NB4 (cell line): ENCODE data around the gene ZNF225.

Experiments
- CTCF ChIP-seq: IDR thresholded peaks from one replicate; pipeline ENCODE4 v1.5.1; 2012; ENCODE audit warnings: low read depth, low read length
- MAX ChIP-seq: IDR thresholded peaks from 2 replicates; pipeline ENCODE4 v1.6.1; 2011; ENCODE audit warnings: low read depth, low read length
- MYC ChIP-seq: IDR thresholded peaks from 2 replicates; pipeline ENCODE4 v1.6.1; 2011; ENCODE audit warnings: low read depth, low read length
- POLR2A ChIP-seq: IDR thresholded peaks from 2 replicates; pipeline ENCODE4 v1.6.1; 2011; ENCODE audit warnings: mild to moderate bottlenecking; ENCODE audit not compliant: insufficient read length; ENCODE audit errors: extremely low read depth

- TF ChIP-seq CTCF = no peak
- TF ChIP-seq POLR2A = no peak
- no peak for TF ChIP-seq MAX
- no peak for TF ChIP-seq MYC
Measured at GRCh38 chr19:44112802-44113137, 429 bp upstream of the ZNF225 start.
